ENCODE data around the gene PDCD1. TPM values are rescaled to one million over a fixed set of nuclear protein-coding genes. Genes with fewer than 3 reads are reported as not detected.

Gene PDCD1
- total and polyA plus RNA-seq, 2 of the 13 experiments (the other 11 are each of a cell fraction or from before 2014, with no cell fraction given): 0.04 TPM; not detected in 1

- H4K20me1 ChIP-seq (ENCODE audit: insufficient read depth, low read length): peaks cover 10% of the 10 kb centered on the region; the same call in 1 of the 2 replicates
- H3K4me3 ChIP-seq (replicated peaks in 1 of 3; ENCODE audit: insufficient read depth in 1 of 3, low read depth in 2 of 3, low read length in 3 of 3): peak overlapping the region; percentile 73 to 85 (median 81)
- no peaks in the 10 kb centered on the region; a peak in 1 of 5 replicates for H3K27me3 ChIP-seq (ENCODE audit: control insufficient read depth in 1 of 2, insufficient read depth in 2 of 2, low read length in 2 of 2)
- FAIRE-seq: peak; percentile 4
- peak overlapping the region; percentile 90 for H3K9ac ChIP-seq (ENCODE audit: insufficient read depth, low read depth, low read length)
- 3% methylated on average over 25 of the region's 29 CpGs for WGBS (ENCODE audit: low lambda C conversion rate)
- peaks cover 52% of the 10 kb centered on the region for H3K79me2 ChIP-seq (ENCODE audit: insufficient read depth, low read length)
- ChIA-PET POLR2A (interaction anchor here (0.7 to 4.2 kb wide), 20 partner anchors 8 to 123 kb away, joined by 3 to 218 read pairs (median 4); partner anchors contain the start of genes D2HGDH, DTYMK, GAL3ST2 and ING5), CTCF (ENCODE audit: low intra/inter-chr PET ratio, low total read pairs) (no interaction called here)
- H3K9me3 ChIP-seq (ENCODE audit: low read length): no peaks in the 10 kb centered on the region
- H2AFZ ChIP-seq (ENCODE audit: low read length): no peak overlapping the region
- H3K4me1 ChIP-seq (ENCODE audit: insufficient read depth, low read length): peaks cover 40% of the 10 kb centered on the region
- in situ Hi-C loops (cut with HindIII; ENCODE audit: extremely low pct_ligation_motif_present, low pct_unique_long_range_greater_than_20kb): loop anchor here (5.0 kb wide), 1 partner anchor 37 kb away; no protein-coding TSS in a partner anchor
- H3K27ac ChIP-seq (ENCODE audit: extremely low read length, insufficient read depth, low read length): peak overlapping the region; percentile 84
- intact Hi-C loops (cut with micrococcal nuclease; ENCODE audit: unreplicated experiment): loop anchor here (1.0 to 2.0 kb wide), 2 partner anchors 9 to 39 kb away; no protein-coding TSS in a partner anchor
- peak; percentile 14 for ATAC-seq
- BruUV-seq (replicated peaks): TSS peak; percentile 78
- peak overlapping the region; percentile 88 for H3K4me2 ChIP-seq (ENCODE audit: low read depth, low read length)
- DNase-seq (ENCODE audit: low spot score): no peak
- H3K36me3 ChIP-seq (replicated peaks in 1 of 2; ENCODE audit: control insufficient read depth in 1 of 2, insufficient read depth in 2 of 2, low read length in 2 of 2): no peaks in the 10 kb centered on the region; a peak in 3 of 5 replicates
- TF ChIP-seq ZNF761 (CRISPR knock-in tag; conservative IDR thresholded peaks at IDR 0.05) (0 out of 2 replicates have a peak, but pooled peaks have one; percentile 5), ZSCAN21 (CRISPR knock-in tag; IDR thresholded peaks at IDR 0.05; ENCODE audit: borderline replicate concordance) (peak; percentile 30; the same call in 1 of the 2 replicates), THAP7 (CRISPR knock-in tag; IDR thresholded peaks at IDR 0.05) (0 out of 2 replicates have a peak, but pooled peaks have one; percentile 33), ZIK1 (CRISPR knock-in tag; IDR thresholded peaks at IDR 0.05; ENCODE audit: borderline replicate concordance, low read depth) (peak; percentile 75; the same call in 1 of the 2 replicates), BCLAF1 (IDR thresholded peaks at IDR 0.05) (no peak), ZNF513 (CRISPR knock-in tag; conservative IDR thresholded peaks at IDR 0.05) (no peak), ZNF749 (CRISPR knock-in tag; IDR thresholded peaks at IDR 0.05; ENCODE audit: borderline replicate concordance) (0 out of 2 replicates have a peak, but pooled peaks have one; percentile 63), ZNF768 (CRISPR knock-in tag; IDR thresholded peaks at IDR 0.05) (peak; percentile 4; the same call in 1 of the 2 replicates), DPF2 (CRISPR knock-in tag; IDR thresholded peaks at IDR 0.05; ENCODE audit: borderline replicate concordance, low read depth) (no peak), POLR2AphosphoS2 (IDR thresholded peaks at IDR 0.05; ENCODE audit: low read depth, low read length) (peak; percentile 15; the same call in 1 of the 2 replicates), ZNF879 (CRISPR knock-in tag; IDR thresholded peaks at IDR 0.05) (0 out of 2 replicates have a peak, but pooled peaks have one; percentile 34), ZMAT3 (CRISPR knock-in tag; conservative IDR thresholded peaks at IDR 0.05) (0 out of 2 replicates have a peak, but pooled peaks have one; percentile 45), CHD2 (IDR thresholded peaks at IDR 0.05; ENCODE audit: low read depth, low read length) (0 out of 2 replicates have a peak, but pooled peaks have one; percentile 10), NKX3-1 (CRISPR knock-in tag; IDR thresholded peaks at IDR 0.05) (0 out of 2 replicates have a peak, but pooled peaks have one; percentile 20), TEAD3 (CRISPR knock-in tag; optimal IDR thresholded peaks at IDR 0.05; ENCODE audit: borderline replicate concordance) (peak; percentile 4), MYC (CRISPR knock-in tag; IDR thresholded peaks at IDR 0.05; ENCODE audit: borderline replicate concordance) (0 out of 2 replicates have a peak, but pooled peaks have one; percentile 26), SRF (IDR thresholded peaks at IDR 0.05; ENCODE audit: low read depth, low read length) (peak; percentile 80)
These were observed 49.0 kb downstream of the PDCD1 start for GRCh38 chr2:241809383-241810306.
